H9 (cell line): ENCODE results near the gene SMAD3. TPM values are rescaled to one million over a fixed set of nuclear protein-coding genes. Genes with fewer than 3 reads are reported as not detected.

Experiments used
- DNase-seq: peaks from one replicate; pipeline ENCODE4 v3.0.0-alpha.2; 2017
- H2AFZ ChIP-seq: one replicate; pipeline ENCODE4 v1.6.1; 2013; ENCODE audit warnings: mild to moderate bottlenecking, low read length, control low read depth, moderate library complexity
- H2AK5ac ChIP-seq: 2 replicates; pipeline ENCODE4 v1.6.1; 2013; ENCODE audit warnings: low read length, control low read depth, mixed read lengths; ENCODE audit not compliant: insufficient read length
- H2BK120ac ChIP-seq: one replicate; pipeline ENCODE4 v1.6.1; 2013; ENCODE audit warnings: low read depth, mild to moderate bottlenecking, low read length, control low read depth, inconsistent platforms; ENCODE audit not compliant: poor library complexity, severe bottlenecking
- H2BK12ac ChIP-seq: 2 replicates; pipeline ENCODE4 v1.6.1; 2013; ENCODE audit warnings: low read length, control low read depth, mixed read lengths, low read depth; ENCODE audit not compliant: insufficient read length
- H2BK15ac ChIP-seq: 2 replicates; pipeline ENCODE4 v1.6.1; 2013; ENCODE audit warnings: low read depth, low read length, control low read depth
- H2BK20ac ChIP-seq: one replicate; pipeline ENCODE4 v1.6.1; 2013; ENCODE audit warnings: low read depth, mild to moderate bottlenecking, low read length, control low read depth, inconsistent platforms; ENCODE audit not compliant: poor library complexity, severe bottlenecking
- H2BK5ac ChIP-seq: 2 replicates; pipeline ENCODE4 v1.6.1; 2013; ENCODE audit warnings: low read length, control low read depth, mixed read lengths; ENCODE audit not compliant: insufficient read length
- H3K14ac ChIP-seq: 2 replicates; pipeline ENCODE4 v1.6.1; 2013; ENCODE audit warnings: low read length, control low read depth; ENCODE audit not compliant: insufficient read depth
- H3K18ac ChIP-seq: 2 replicates; pipeline ENCODE4 v1.6.1; 2013; ENCODE audit warnings: low read depth, mild to moderate bottlenecking, mixed read lengths, low read length, control low read depth; ENCODE audit not compliant: insufficient read length
- H3K23ac ChIP-seq: 2 replicates; pipeline ENCODE4 v1.6.1; 2013; ENCODE audit warnings: low read length, control low read depth, mixed read lengths, low read depth; ENCODE audit not compliant: insufficient read length
- H3K23me2 ChIP-seq: 2 replicates; pipeline ENCODE4 v1.6.1; 2013; ENCODE audit warnings: low read depth, mild to moderate bottlenecking, mixed read lengths, low read length, control low read depth; ENCODE audit not compliant: insufficient read length, poor library complexity, severe bottlenecking
- H3K27ac ChIP-seq: 2 replicates; pipeline ENCODE4 v1.5.1; 2013; ENCODE audit warnings: low read length, control low read depth, mixed read lengths, low read depth; ENCODE audit not compliant: insufficient read length
- H3K27me3 ChIP-seq: 2 replicates; pipeline ENCODE4 v1.6.1; 2013; ENCODE audit warnings: low read length, control low read depth, inconsistent platforms; ENCODE audit not compliant: insufficient read depth
- H3K4ac ChIP-seq: 2 replicates; pipeline ENCODE4 v1.6.1; 2013; ENCODE audit warnings: low read depth, mild to moderate bottlenecking, control low read depth, inconsistent platforms, low read length, moderate library complexity
- H3K4me1 ChIP-seq: 2 replicates; pipeline ENCODE4 v1.6.1; 2013; ENCODE audit warnings: low read length, control low read depth, inconsistent platforms; ENCODE audit not compliant: insufficient read depth
- H3K4me2 ChIP-seq: 2 replicates; pipeline ENCODE4 v1.6.1; 2013; ENCODE audit warnings: low read length, control low read depth, mixed read lengths; ENCODE audit not compliant: insufficient read length, insufficient read depth
- H3K56ac ChIP-seq: 2 replicates; pipeline ENCODE4 v1.6.1; 2013; ENCODE audit warnings: low read depth, mild to moderate bottlenecking, mixed read lengths, low read length, control low read depth; ENCODE audit not compliant: insufficient read length
- H3K79me1 ChIP-seq: 2 replicates; pipeline ENCODE4 v1.6.1; 2013; ENCODE audit warnings: low read depth, mild to moderate bottlenecking, moderate library complexity, low read length, control low read depth, inconsistent platforms; ENCODE audit not compliant: insufficient read depth, poor library complexity, severe bottlenecking
- H3K79me2 ChIP-seq: 2 replicates; pipeline ENCODE4 v1.6.1; 2013; ENCODE audit warnings: low read length, control low read depth, inconsistent platforms; ENCODE audit not compliant: insufficient read depth
- H3K9ac ChIP-seq: 2 replicates; pipeline ENCODE4 v1.6.1; 2013; ENCODE audit warnings: low read length, control low read depth, mixed read lengths; ENCODE audit not compliant: insufficient read length; ENCODE audit errors: extremely low read depth
- H3K9me3 ChIP-seq: one replicate; pipeline ENCODE4 v1.6.1; 2013; ENCODE audit warnings: low read depth, low read length, inconsistent platforms; ENCODE audit not compliant: control insufficient read depth
- H3T11ph ChIP-seq: one replicate; pipeline ENCODE4 v1.6.1; 2013; ENCODE audit warnings: mild to moderate bottlenecking, low read length, control low read depth, inconsistent platforms
- H4K20me1 ChIP-seq: one replicate; pipeline ENCODE4 v1.6.1; 2013; ENCODE audit not compliant: control insufficient read depth, insufficient read length, insufficient read depth
- H4K5ac ChIP-seq: 2 replicates; pipeline ENCODE4 v1.6.1; 2013; ENCODE audit warnings: low read depth, mild to moderate bottlenecking, mixed read lengths, low read length, control low read depth; ENCODE audit not compliant: insufficient read length
- H4K8ac ChIP-seq: replicated peaks from 2 replicates; pipeline ENCODE4 v1.6.1; 2013; ENCODE audit warnings: low read length, control low read depth, mixed read lengths, low read depth; ENCODE audit not compliant: insufficient read length
- H4K91ac ChIP-seq: 2 replicates; pipeline ENCODE4 v1.6.1; 2013; ENCODE audit warnings: low read depth, mild to moderate bottlenecking, moderate library complexity, mixed read lengths, low read length, control low read depth; ENCODE audit not compliant: insufficient read length
- H3K27ac Mint-ChIP-seq, 3 experiments: 2 replicates in 2 of 3; 3 replicates in 1 of 3; pipeline ENCODE4 v1.8.0; 2020 to 2021; ENCODE audit warnings: mixed read lengths in 3 of 3, mild to moderate bottlenecking in 1 of 3, moderate library complexity in 1 of 3
- H3K27me3 Mint-ChIP-seq: 2 replicates; pipeline ENCODE4 v1.8.0; 2021; ENCODE audit warnings: low read depth, mild to moderate bottlenecking, moderate library complexity, mixed read lengths
- H3K36me3 Mint-ChIP-seq, 3 experiments: 2 replicates in 2 of 3; 3 replicates in 1 of 3; pipeline ENCODE4 v1.8.0; 2020 to 2021; ENCODE audit warnings: low read depth in 3 of 3, mixed read lengths in 3 of 3; ENCODE audit not compliant: insufficient read depth in 1 of 3
- H3K4me1 Mint-ChIP-seq, 2 experiments: 2 replicates each; pipeline ENCODE4 v1.8.0; 2020; ENCODE audit warnings: mixed read lengths in 2 of 2
- H3K4me3 Mint-ChIP-seq, 2 experiments: 2 replicates in 1 of 2; 3 replicates in 1 of 2; pipeline ENCODE4 v1.8.0; 2020 to 2021; ENCODE audit warnings: mild to moderate bottlenecking in 2 of 2, mixed read lengths in 2 of 2, moderate library complexity in 1 of 2
- H3K9me3 Mint-ChIP-seq, 2 experiments: 2 replicates in 1 of 2; 3 replicates in 1 of 2; pipeline ENCODE4 v1.8.0; 2020; ENCODE audit warnings: mild to moderate bottlenecking in 2 of 2, mixed read lengths in 2 of 2, moderate library complexity in 1 of 2
- CTCF ChIP-seq: fragments of 200-600 bp; sonication (generic); conservative IDR thresholded peaks from 3 replicates; pipeline ENCODE4 v1.8.0; 2021; ENCODE audit warnings: antibody characterized with exemption, mild to moderate bottlenecking
- whole genome bisulfite sequencing: extraction: QIAGEN DNeasy Blood & Tissue Kit; methylation state at CpG from one replicate; pipeline ENCODE4 v1.1.7; 2013; ENCODE audit warnings: missing lambda C conversion rate, low lambda C conversion rate, mixed read lengths; ENCODE audit not compliant: insufficient read length; ENCODE audit errors: extremely low coverage; 5-methylcytosine and 5-hydroxymethylcytosine counted together
- total RNA-seq: library from RNA; stranded (reverse); gene quantifications from 2 replicates; pipeline ENCODE4 v1.2.1, GENCODE V29; 2021

Gene SMAD3
- total RNA-seq, 1 experiment from 2014 or later = 26.7 TPM

GRCh38 chr15:67212684-67213367 is 147.4 kb downstream of the SMAD3 start:
- Histone ChIP-seq H4K8ac (no peak overlapping the region), H3K4ac (no peak overlapping the region), H3K23me2 (no peaks in the 10 kb centered on the region), H3K79me1 (no peaks in the 10 kb centered on the region), H2BK12ac (no peak overlapping the region), H2BK120ac (no peak overlapping the region), H4K20me1 (no peaks in the 10 kb centered on the region), H3K4me2 (no peak overlapping the region), H3K27me3 (no peaks in the 10 kb centered on the region), H3K14ac (no peak overlapping the region), H3K56ac (no peak overlapping the region), H3K23ac (no peak overlapping the region), H3K9ac (no peak overlapping the region), H3K79me2 (no peaks in the 10 kb centered on the region), H4K5ac (no peak overlapping the region), H3K27ac (no peak overlapping the region), H2AFZ (no peak overlapping the region), H3K9me3 (no peaks in the 10 kb centered on the region), H2BK15ac (no peak overlapping the region), H2AK5ac (no peak overlapping the region), H2BK20ac (no peak overlapping the region), H3K4me1 (no peaks in the 10 kb centered on the region), H3K18ac (no peak overlapping the region), H2BK5ac (no peak overlapping the region), H4K91ac (no peak overlapping the region), H3T11ph (no peak overlapping the region)
- WGBS = no CpG with 5 or more reads among the region's 4 CpGs
- Mint-ChIP-seq H3K36me3 (peaks cover 1 to 17% (median 6%) of the 10 kb centered on the region in 3 experiments; a peak in 3 of 7 replicates), H3K4me1 (no peaks in the 10 kb centered on the region), H3K9me3 (no peaks in the 10 kb centered on the region), H3K27me3 (no peaks in the 10 kb centered on the region), H3K4me3 (no peak overlapping the region), H3K27ac (no peak overlapping the region)
- TF ChIP-seq CTCF = no peak
- no peak for DNase-seq
